HepG2 (cell line): Measurements from ENCODE around the gene MAN1A1. TPM values are rescaled to one million over a fixed set of nuclear protein-coding genes. Genes with fewer than 3 reads are reported as not detected.

Source experiments
- ATAC-seq: fragments of 200-7000 bp; cut with Tn5 transposase; 3 replicates; pipeline ENCODE4 v1.9.1; 2020; ENCODE audit warnings: mild to moderate bottlenecking, moderate library complexity
- BruUV-seq: library from RNA; stranded (reverse); fragments of 400-500 nt; replicated peaks from 2 replicates; lab custom pipeline; 2021; lab: Mats Ljungman, UMichigan
- CTCF ChIA-PET: fragments of 300-600 bp; formaldehyde crosslinking; extraction: SDS; loops from one replicate; lab custom pipeline; 2021; ENCODE audit warnings: low total read pairs, inconsistent platforms, low intra/inter-chr PET ratio; lab: Yijun Ruan, JAX
- POLR2A ChIA-PET: fragments of 350-600 bp; sonication (Branson Sonifier 250); formaldehyde crosslinking; loops from one replicate; lab custom pipeline; 2020; ENCODE audit warnings: antibody characterized with exemption, inconsistent platforms; lab: Yijun Ruan, JAX
- DNase-seq: peaks from one replicate; pipeline ENCODE4 v3.0.0-alpha.2; 2015; ENCODE audit warnings: low spot score
- FAIRE-seq: peaks from 3 replicates; lab custom pipeline; 2011; peaks lifted over from hg19 to GRCh38; lab: Jason Lieb, UNC
- H2AFZ ChIP-seq: one replicate; pipeline ENCODE4 v1.6.1; 2011; ENCODE audit warnings: low read length, inconsistent platforms
- H3K27ac ChIP-seq: fragments of 300-600 bp; 3 replicates; pipeline ENCODE4 v1.8.0; 2011; ENCODE audit warnings: mixed run types, mild to moderate bottlenecking, mixed read lengths, low read length, inconsistent platforms; ENCODE audit not compliant: insufficient read depth; ENCODE audit errors: extremely low read length
- H3K27me3 ChIP-seq, 2 experiments: fragments of 200-600 bp in 1 of 2; 2 replicates in 1 of 2; 3 replicates in 1 of 2; pipeline versions ENCODE4 v1.6.0 to v1.8.0; 2011; ENCODE audit warnings: low read length in 2 of 2, mild to moderate bottlenecking in 2 of 2, moderate library complexity in 2 of 2, inconsistent platforms in 1 of 2; ENCODE audit not compliant: insufficient read depth in 2 of 2, control insufficient read depth in 1 of 2
- H3K36me3 ChIP-seq, 2 experiments: fragments of 200-600 bp in 1 of 2; replicated peaks in 1 of 2; 2 replicates in 1 of 2; 3 replicates in 1 of 2; pipeline versions ENCODE4 v1.5.1 to v1.8.0; 2011; ENCODE audit warnings: low read length in 2 of 2, inconsistent platforms in 1 of 2; ENCODE audit not compliant: insufficient read depth in 2 of 2, control insufficient read depth in 1 of 2
- H3K4me1 ChIP-seq: 2 replicates; pipeline ENCODE4 v1.5.1; 2012; ENCODE audit warnings: low read length, inconsistent platforms; ENCODE audit not compliant: insufficient read depth
- H3K4me2 ChIP-seq: 2 replicates; pipeline ENCODE4 v1.6.0; 2011; ENCODE audit warnings: low read depth, low read length, inconsistent platforms
- H3K4me3 ChIP-seq, 3 experiments: fragments of 200-600 bp in 1 of 3; sonication (generic), shearing (Covaris generic) in 1 of 3; replicated peaks in 1 of 3; 2 replicates each; pipeline ENCODE4 v1.5.1; 2011 to 2016; ENCODE audit warnings: low read length in 3 of 3, inconsistent platforms in 2 of 3, low read depth in 2 of 3, mild to moderate bottlenecking in 2 of 3, control low read depth in 1 of 3, mixed read lengths in 1 of 3; ENCODE audit not compliant: insufficient read depth in 1 of 3
- H3K79me2 ChIP-seq: one replicate; pipeline ENCODE4 v1.6.1; 2011; ENCODE audit warnings: low read length, inconsistent platforms; ENCODE audit not compliant: insufficient read depth
- H3K9ac ChIP-seq: 2 replicates; pipeline ENCODE4 v1.6.0; 2011; ENCODE audit warnings: mild to moderate bottlenecking, low read depth, low read length, inconsistent platforms; ENCODE audit not compliant: insufficient read depth
- H3K9me3 ChIP-seq: 2 replicates; pipeline ENCODE4 v1.5.1; 2012; ENCODE audit warnings: mild to moderate bottlenecking, low read length
- H4K20me1 ChIP-seq: 2 replicates; pipeline ENCODE4 v1.6.0; 2011; ENCODE audit warnings: inconsistent platforms, mild to moderate bottlenecking, low read length, moderate library complexity; ENCODE audit not compliant: insufficient read depth
- HCFC1 ChIP-seq: fragments of 150-350 bp; IDR thresholded peaks from 2 replicates; pipeline ENCODE4 v1.6.1; 2014; ENCODE audit warnings: low read depth, low read length
- HDAC2 ChIP-seq: sonication (generic); formaldehyde crosslinking; IDR thresholded peaks from 2 replicates; pipeline ENCODE4 v1.4.0; 2020; ENCODE audit warnings: missing genetic modification reagents
- HNRNPUL1 ChIP-seq: fragments of 200-400 bp; formaldehyde crosslinking; IDR thresholded peaks from 2 replicates; pipeline ENCODE4 v1.6.1; 2017; ENCODE audit warnings: low read depth, mild to moderate bottlenecking, low read length, moderate library complexity
- IRX3 ChIP-seq: sonication (generic); formaldehyde crosslinking; IDR thresholded peaks from 2 replicates; pipeline ENCODE4 v1.8.1; 2023; ENCODE audit warnings: mild to moderate bottlenecking, low read depth, missing genetic modification reagents, borderline replicate concordance
- LBX2 ChIP-seq: sonication (generic); formaldehyde crosslinking; IDR thresholded peaks from 2 replicates; pipeline ENCODE4 v1.5.0; 2020; ENCODE audit warnings: missing genetic modification reagents, mild to moderate bottlenecking, borderline replicate concordance
- NR2F1 ChIP-seq, 2 experiments: fragments of 450-650 bp in 1 of 2; formaldehyde crosslinking in 1 of 2; IDR thresholded peaks; 2 replicates each; pipeline versions ENCODE4 v1.5.0 to v1.6.1; 2016 to 2020; ENCODE audit warnings: mild to moderate bottlenecking in 1 of 2, missing compliant biosample characterization in 1 of 2, missing genetic modification reagents in 1 of 2, moderate library complexity in 1 of 2
- PRPF4 ChIP-seq: fragments of 200-400 bp; formaldehyde crosslinking; IDR thresholded peaks from 2 replicates; pipeline ENCODE4 v1.6.1; 2016; ENCODE audit warnings: low read length, low read depth; ENCODE audit not compliant: poor library complexity, severe bottlenecking
- TCF12 ChIP-seq, 2 experiments: fragments of 450-650 bp in 1 of 2; sonication (generic) in 1 of 2; formaldehyde crosslinking in 1 of 2; IDR thresholded peaks; 2 replicates each; pipeline versions ENCODE4 v1.6.1 to v1.8.0; 2017 to 2022; ENCODE audit warnings: antibody characterized with exemption in 1 of 2, mild to moderate bottlenecking in 1 of 2, missing genetic modification reagents in 1 of 2, moderate library complexity in 1 of 2
- ZNF160 ChIP-seq: sonication (generic); formaldehyde crosslinking; IDR thresholded peaks from 2 replicates; pipeline ENCODE4 v1.8.0; 2022; ENCODE audit warnings: mild to moderate bottlenecking, inconsistent platforms, missing genetic modification reagents
- ZNF180 ChIP-seq: sonication (generic); formaldehyde crosslinking; IDR thresholded peaks from 2 replicates; pipeline ENCODE4 v1.4.0; 2020; ENCODE audit warnings: low read depth, missing genetic modification reagents, borderline replicate concordance
- ZNF382 ChIP-seq: sonication (generic); formaldehyde crosslinking; IDR thresholded peaks from 2 replicates; pipeline ENCODE4 v1.5.0; 2020; ENCODE audit warnings: missing genetic modification reagents, mild to moderate bottlenecking, borderline replicate concordance
- ZNF816 ChIP-seq: sonication (generic); formaldehyde crosslinking; IDR thresholded peaks from 2 replicates; pipeline ENCODE4 v1.8.0; 2022; ENCODE audit warnings: missing genetic modification reagents, mild to moderate bottlenecking, borderline replicate concordance
- ZSCAN30 ChIP-seq: sonication (generic); formaldehyde crosslinking; IDR thresholded peaks from 2 replicates; pipeline ENCODE4 v1.5.0; 2020; ENCODE audit warnings: mild to moderate bottlenecking, missing genetic modification reagents
- WGBS: methylation state at CpG from one replicate; pipeline ENCODE4 v1.1.6; 2017; ENCODE audit warnings: low lambda C conversion rate; 5-methylcytosine and 5-hydroxymethylcytosine counted together
- in situ Hi-C: cut with HindIII; loops from 2 replicates; pipeline ENCODE4 v1.10.0; 2017; ENCODE audit warnings: low pct_unique_long_range_greater_than_20kb; ENCODE audit not compliant: extremely low pct_ligation_motif_present
- intact Hi-C: fragments of 100-400 bp; cut with micrococcal nuclease; formaldehyde crosslinking; loops from one replicate; pipeline ENCODE4 v1.10.0; 2022; ENCODE audit not compliant: unreplicated experiment
- polyA plus RNA-seq, 8 experiments: library from polyadenylated mRNA; depleted of rRNA in 3 of 8; stranded (reverse) in 7 of 8; unstranded in 1 of 8; fragments of >200 nt; fragmentation: Illumina TruSeq in 4 of 8; extraction: Trizol in 4 of 8; gene quantifications; 2 replicates each; pipeline versions ENCODE4 v1.2.1 to v1.2.3, GENCODE V29; 2011 to 2016; ENCODE audit warnings: low read depth in 4 of 8, missing spikeins in 1 of 8, mixed read lengths in 1 of 8; ENCODE audit not compliant: insufficient read depth in 1 of 8
- total RNA-seq, 5 experiments: library from RNA; depleted of rRNA; stranded (reverse); fragments of >200 nt; fragmentation: Illumina TruSeq; extraction: Trizol; gene quantifications; 2 replicates each; pipeline ENCODE4 v1.2.3, GENCODE V29; 2016; ENCODE audit warnings: low read depth in 1 of 5
- TF ChIP-seq, protein P1 (sequence below): sonication (generic); formaldehyde crosslinking; IDR thresholded peaks from 2 replicates; pipeline ENCODE4 v1.4.0; 2020; ENCODE audit warnings: low read depth, mild to moderate bottlenecking, missing genetic modification reagents

The MAN1A1 gene
- total and polyA plus RNA-seq, 2 of the 13 experiments (the other 11 are each of a cell fraction or from before 2014, with no cell fraction given) = 156 to 236 TPM

- CTCF ChIA-PET = no interaction called here
- Histone ChIP-seq H3K4me2 (no peak overlapping the region), H3K4me3 (no peak overlapping the region), H3K36me3 (no peaks in the 10 kb centered on the region), H3K27ac (no peak overlapping the region), H3K9ac (no peak overlapping the region), H2AFZ (no peak overlapping the region), H3K4me1 (no peaks in the 10 kb centered on the region), H3K9me3 (no peaks in the 10 kb centered on the region), H3K79me2 (no peaks in the 10 kb centered on the region), H3K27me3 (no peaks in the 10 kb centered on the region), H4K20me1 (no peaks in the 10 kb centered on the region)
- intact Hi-C loops = no loop called here
- in situ Hi-C loops = no loop called here
- POLR2A ChIA-PET = no interaction called here
- WGBS = 86% methylated on average over 6 of the region's 6 CpGs
- BruUV-seq = no TSS peak
- TF ChIP-seq NR2F1 (CRISPR knock-in tag; IDR thresholded peaks at IDR 0.05) (no peak), ZNF160 (CRISPR knock-in tag) (no peak), ZNF382 (CRISPR knock-in tag) (no peak), IRX3 (CRISPR knock-in tag) (no peak), ZNF816 (CRISPR knock-in tag) (no peak), ZSCAN30 (CRISPR knock-in tag) (no peak), ZNF180 (CRISPR knock-in tag) (no peak), HDAC2 (CRISPR knock-in tag) (no peak), TCF12 (IDR thresholded peaks at IDR 0.05) (no peak), TCF12 (CRISPR knock-in tag; IDR thresholded peaks at IDR 0.05) (no peak), HNRNPUL1 (no peak), PRPF4 (no peak), LBX2 (CRISPR knock-in tag) (no peak), HCFC1 (no peak)
- TF ChIP-seq, protein P1, sequence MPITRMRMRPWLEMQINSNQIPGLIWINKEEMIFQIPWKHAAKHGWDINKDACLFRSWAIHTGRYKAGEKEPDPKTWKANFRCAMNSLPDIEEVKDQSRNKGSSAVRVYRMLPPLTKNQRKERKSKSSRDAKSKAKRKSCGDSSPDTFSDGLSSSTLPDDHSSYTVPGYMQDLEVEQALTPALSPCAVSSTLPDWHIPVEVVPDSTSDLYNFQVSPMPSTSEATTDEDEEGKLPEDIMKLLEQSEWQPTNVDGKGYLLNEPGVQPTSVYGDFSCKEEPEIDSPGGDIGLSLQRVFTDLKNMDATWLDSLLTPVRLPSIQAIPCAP (CRISPR knock-in tag) = no peak
- ATAC-seq (no peak), DNase-seq (no peak), FAIRE-seq (no peak)
Observed at GRCh38 chr6:119368921-119369320, 19.4 kb upstream of the MAN1A1 start.
